ENCODE results near the gene MYH9. TPM values are rescaled to one million over a fixed set of nuclear protein-coding genes. Genes with fewer than 3 reads are reported as not detected.

MYH9 gene
- total RNA-seq, 1 experiment from 2014 or later, result 258 TPM

- intact Hi-C loops (cut with micrococcal nuclease), result no loop called here
- RAD21 ChIA-PET (ENCODE audit: low non-redundant PET in 1 of 2, low total read pairs in 2 of 2, uncharacterized antibody in 2 of 2, unreplicated experiment in 2 of 2), result no interaction called here
- no peak for ATAC-seq
Measured at GRCh38 chr22:36405221-36405661, 17.5 kb upstream of the MYH9 start.

More at GRCh38 chr22:36405221-36405661, 17.5 kb upstream of the MYH9 start:
- Histone ChIP-seq H3K27me3 (ENCODE audit: insufficient read depth, low read length) (no peaks in the 10 kb centered on the region), H3K4me1 (ENCODE audit: control insufficient read depth in 1 of 2, insufficient read depth in 2 of 2, low read length in 2 of 2) (peaks cover 12 to 13% of the 10 kb centered on the region in 2 experiments; a peak in 3 of 4 replicates), H3K9me3 (ENCODE audit: control insufficient read depth in 1 of 2, insufficient read depth in 1 of 2, low read depth in 1 of 2, low read length in 2 of 2) (no peaks in the 10 kb centered on the region), H3K9ac (ENCODE audit: low read length) (no peak overlapping the region), H3K79me2 (ENCODE audit: insufficient read depth, low read length) (no peaks in the 10 kb centered on the region), H4K20me1 (ENCODE audit: insufficient read depth) (no peaks in the 10 kb centered on the region), H3K4me2 (ENCODE audit: low read length) (no peak overlapping the region), H3K4me3 (replicated peaks in 1 of 2; ENCODE audit: low read depth in 1 of 2, low read length in 2 of 2) (no peak overlapping the region), H3K36me3 (ENCODE audit: control insufficient read depth in 1 of 2, insufficient read depth in 2 of 2, low read length in 2 of 2) (no peaks in the 10 kb centered on the region), H3K9me2 (ENCODE audit: insufficient read depth) (no peaks in the 10 kb centered on the region), H3K27ac (ENCODE audit: low read depth, low read length) (no peak overlapping the region), H2AFZ (ENCODE audit: low read depth, low read length, poor library complexity, severe bottlenecking) (no peak overlapping the region)
- no peak for TF ChIP-seq ELF1 (IDR thresholded peaks at IDR 0.05; ENCODE audit: borderline replicate concordance, low read depth)
- TF ChIP-seq ZNF274 (IDR thresholded peaks at IDR 0.05; ENCODE audit: low read depth, low read length), result no peak
- no peak for TF ChIP-seq EZH2 (IDR thresholded peaks at IDR 0.05)
- no peak for TF ChIP-seq MAX (IDR thresholded peaks at IDR 0.05)
- TF ChIP-seq RAD21 (IDR thresholded peaks at IDR 0.05; ENCODE audit: low read depth), result no peak
- TF ChIP-seq EGR1 (IDR thresholded peaks at IDR 0.05; ENCODE audit: low read depth), result no peak
- no peak for TF ChIP-seq CBX3 (IDR thresholded peaks at IDR 0.05; ENCODE audit: low read depth)
- no peak for TF ChIP-seq FOSL1 (IDR thresholded peaks at IDR 0.05; ENCODE audit: low read depth)
- TF ChIP-seq REST (IDR thresholded peaks at IDR 0.05; ENCODE audit: low read depth), result no peak
- TF ChIP-seq JUND (IDR thresholded peaks at IDR 0.05), result no peak
- no peak for TF ChIP-seq EZH2phosphoT487 (IDR thresholded peaks at IDR 0.05; ENCODE audit: borderline replicate concordance)
- TF ChIP-seq CEBPB (IDR thresholded peaks at IDR 0.05; ENCODE audit: low read depth), result no peak
- no peak for TF ChIP-seq ZFX (IDR thresholded peaks at IDR 0.05)
- CTCF ChIA-PET, result no interaction called here
- POLR2A ChIA-PET, result interaction anchor here (0.8 to 1.0 kb wide), 2 partner anchors 19 to 31 kb away, joined by 3 read pairs; no protein-coding TSS in a partner anchor
- DNase-seq (ENCODE audit: low read depth, low spot score), result no peak
- no TSS peak for BruUV-seq (replicated peaks)

Measured in HCT116 (cell line).